Astrocyte (in vitro differentiated cells and primary cell): Measurements from ENCODE around the gene SLC10A3.

Source experiments
- EZH2 ChIP-seq: IDR thresholded peaks from 2 replicates; pipeline ENCODE4 v1.6.1; 2012; ENCODE audit warnings: mild to moderate bottlenecking, low read length, inconsistent platforms; ENCODE audit not compliant: insufficient read depth
- TF ChIP-seq, protein P1 (sequence below): IDR thresholded peaks from 2 replicates; pipeline ENCODE4 v1.5.1; 2011; ENCODE audit warnings: low read depth, mild to moderate bottlenecking, inconsistent platforms, low read length, moderate library complexity; ENCODE audit not compliant: insufficient read depth

DNA sequence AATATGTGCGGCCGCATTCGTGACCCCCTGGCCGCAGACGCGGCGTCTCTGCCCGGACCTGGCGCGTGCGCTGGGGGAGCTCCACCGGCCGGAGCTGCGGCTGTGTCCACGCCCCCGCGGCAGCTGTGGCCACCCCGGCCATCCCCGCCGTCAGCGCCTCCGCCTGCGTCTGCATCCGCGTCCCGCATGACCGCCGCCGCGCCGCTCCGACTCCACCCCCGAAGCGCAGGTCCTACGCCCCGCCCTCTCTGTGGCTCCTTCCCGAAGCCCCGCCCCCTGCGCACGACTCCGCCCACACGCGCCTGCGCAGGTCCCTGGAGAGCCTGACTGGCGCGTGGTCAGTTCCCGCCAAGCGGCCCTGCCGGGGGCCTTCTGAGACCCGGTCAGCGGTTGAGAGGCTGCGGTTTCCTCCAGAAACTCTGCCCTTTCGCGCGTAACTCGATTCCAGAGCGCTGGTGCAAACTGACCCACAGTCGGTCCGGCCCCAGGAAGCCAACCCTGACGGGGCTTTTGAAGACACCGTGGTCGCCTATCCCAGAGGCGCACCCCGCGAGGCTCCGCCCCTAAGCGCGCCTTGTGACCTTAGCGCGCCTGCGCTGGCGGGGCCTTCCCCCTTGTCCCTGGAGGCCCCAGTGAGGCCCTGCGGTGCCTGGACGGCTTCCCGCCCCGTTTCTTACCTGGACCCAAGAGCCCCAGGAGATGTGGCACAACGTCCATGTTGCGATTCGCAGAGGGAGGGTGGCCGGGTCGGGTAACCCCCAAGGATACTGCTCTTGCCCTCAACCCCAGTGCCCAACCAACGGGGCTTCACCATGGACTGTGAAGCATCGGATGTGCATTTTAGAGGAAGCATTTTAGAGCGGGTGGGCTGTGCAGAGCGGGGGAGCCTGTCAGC lies 11.5 kb downstream of the SLC10A3 start, which contains the start of gene LAGE3:
- TF ChIP-seq, protein P1, sequence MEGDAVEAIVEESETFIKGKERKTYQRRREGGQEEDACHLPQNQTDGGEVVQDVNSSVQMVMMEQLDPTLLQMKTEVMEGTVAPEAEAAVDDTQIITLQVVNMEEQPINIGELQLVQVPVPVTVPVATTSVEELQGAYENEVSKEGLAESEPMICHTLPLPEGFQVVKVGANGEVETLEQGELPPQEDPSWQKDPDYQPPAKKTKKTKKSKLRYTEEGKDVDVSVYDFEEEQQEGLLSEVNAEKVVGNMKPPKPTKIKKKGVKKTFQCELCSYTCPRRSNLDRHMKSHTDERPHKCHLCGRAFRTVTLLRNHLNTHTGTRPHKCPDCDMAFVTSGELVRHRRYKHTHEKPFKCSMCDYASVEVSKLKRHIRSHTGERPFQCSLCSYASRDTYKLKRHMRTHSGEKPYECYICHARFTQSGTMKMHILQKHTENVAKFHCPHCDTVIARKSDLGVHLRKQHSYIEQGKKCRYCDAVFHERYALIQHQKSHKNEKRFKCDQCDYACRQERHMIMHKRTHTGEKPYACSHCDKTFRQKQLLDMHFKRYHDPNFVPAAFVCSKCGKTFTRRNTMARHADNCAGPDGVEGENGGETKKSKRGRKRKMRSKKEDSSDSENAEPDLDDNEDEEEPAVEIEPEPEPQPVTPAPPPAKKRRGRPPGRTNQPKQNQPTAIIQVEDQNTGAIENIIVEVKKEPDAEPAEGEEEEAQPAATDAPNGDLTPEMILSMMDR: no peak
- TF ChIP-seq EZH2: no peak
